ENCODE measurements around the gene PHLPP2.

DNA sequence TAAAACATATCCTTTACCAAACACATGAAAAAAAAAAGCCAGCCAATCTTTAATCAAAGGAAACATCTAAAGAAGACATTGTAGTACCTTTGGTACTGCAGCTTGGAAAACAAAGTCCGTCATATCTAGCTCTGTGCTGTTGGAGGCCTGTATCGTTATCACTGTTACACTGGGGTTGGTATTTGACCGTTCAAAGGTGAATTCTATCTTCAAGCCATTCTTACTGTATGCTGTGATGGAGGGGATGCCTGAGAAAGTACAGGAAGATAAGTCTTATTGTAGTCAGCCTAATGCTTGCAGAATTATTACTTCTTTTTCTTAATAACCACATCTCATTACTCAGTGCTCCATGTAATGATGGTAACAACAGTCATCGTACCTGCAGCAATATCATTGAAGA, 14.4 kb upstream of the PHLPP2 start:
- TF ChIP-seq TAF1 (IDR thresholded peaks at IDR 0.05; ENCODE audit: low read depth, low read length) (no peak), POLR2AphosphoS5 (IDR thresholded peaks at IDR 0.05; ENCODE audit: low read depth, low read length) (no peak), POLR2A (IDR thresholded peaks at IDR 0.05; ENCODE audit: low read depth, low read length) (no peak), POU2F2 (IDR thresholded peaks at IDR 0.05; ENCODE audit: low read depth, low read length) (no peak)

All from GM12891 (cell line).